NCI-H2227 (cell line): ENCODE measurements around the gene SCCPDH.
"Not testable (repeated sequence)": the region's sequence is repeated elsewhere in the genome, so short reads cannot be mapped to it uniquely, and the experiment has no call there.

ENCODE experiments used
- DNase-seq: peaks from one replicate; lab custom pipeline; 2025; ENCODE audit not compliant: unreplicated experiment; lab: John Stamatoyannopoulos, UW

SCCPDH gene

GRCh38 chr1:246705368-246705767, 18.8 kb upstream of the SCCPDH start:
- DNase-seq = no peak

GRCh38 chr1:246708166-246708565, 16.0 kb upstream of the SCCPDH start:
- no peak for DNase-seq

DNA sequence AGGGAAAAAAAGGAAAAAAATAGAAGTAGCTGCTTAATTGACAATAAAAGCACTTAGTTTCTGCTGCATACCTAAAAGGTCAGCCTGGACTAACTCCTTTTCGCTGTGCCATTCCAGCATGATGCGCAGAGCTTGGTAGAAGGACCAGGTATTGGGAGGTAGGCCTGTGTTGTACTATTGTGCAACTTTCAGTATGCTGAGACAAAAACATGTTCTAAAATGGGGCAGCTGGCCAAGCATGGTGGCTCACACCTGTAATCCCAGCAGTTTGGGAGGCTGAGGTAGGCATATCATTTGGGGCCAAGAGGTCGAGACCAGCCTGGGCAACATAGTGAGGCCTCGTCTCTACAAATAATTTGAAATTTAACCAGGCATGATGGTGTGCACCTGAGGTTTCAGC, 15.0 kb upstream of the SCCPDH start:
- DNase-seq = no peak

- no peak for DNase-seq
Measured at GRCh38 chr1:246709835-246710234, 14.4 kb upstream of the SCCPDH start.

- no peak for DNase-seq
Measured at GRCh38 chr1:246711548-246712003, 12.6 kb upstream of the SCCPDH start.

- DNase-seq = not testable (repeated sequence)
Measured at GRCh38 chr1:246712428-246712827, 11.8 kb upstream of the SCCPDH start.

- DNase-seq = not testable (repeated sequence)
Measured at GRCh38 chr1:246719361-246719760, 4.8 kb upstream of the SCCPDH start.

DNA sequence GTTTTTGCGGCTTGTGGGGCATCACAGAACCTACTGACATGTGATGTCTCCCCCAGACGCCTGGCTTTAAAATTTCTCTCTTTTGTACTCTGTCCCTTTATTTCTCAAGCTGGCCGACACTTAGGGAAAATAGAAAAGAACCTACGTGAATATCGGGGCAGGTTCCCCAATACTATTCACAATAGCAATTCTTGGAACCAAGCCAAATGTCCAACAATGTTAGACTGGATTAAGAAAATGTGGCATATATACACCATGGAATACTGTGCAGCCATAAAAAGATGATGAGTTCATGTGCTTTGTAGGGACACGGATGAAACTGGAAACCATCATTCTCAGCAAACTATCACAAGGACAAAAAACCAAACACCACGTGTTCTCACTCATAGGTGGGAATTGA, 3.4 kb upstream of the SCCPDH start:
- not testable (repeated sequence) for DNase-seq

DNA sequence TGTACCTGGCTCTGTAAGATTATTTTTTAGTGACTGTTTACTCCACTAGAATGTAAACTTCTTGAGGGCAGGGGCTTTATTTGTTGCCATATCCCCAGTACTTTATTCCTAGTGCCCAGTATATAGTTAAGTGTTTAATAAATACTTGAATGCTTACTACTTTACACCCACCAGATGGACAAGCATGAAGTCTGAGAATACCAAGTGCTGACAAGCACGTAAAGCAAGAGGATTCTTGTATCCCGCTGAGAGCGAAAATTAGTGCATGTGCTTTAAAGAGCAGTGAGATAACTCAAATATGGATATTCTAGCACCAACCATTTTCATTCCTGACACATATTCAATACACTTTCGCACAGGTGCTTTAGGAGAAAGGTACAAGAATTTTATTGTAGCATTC, 1.5 kb upstream of the SCCPDH start:
- no peak for DNase-seq

- DNase-seq = peak; percentile 63
Measured at GRCh38 chr1:246724731-246725095, 504 bp downstream of the SCCPDH start.

DNA sequence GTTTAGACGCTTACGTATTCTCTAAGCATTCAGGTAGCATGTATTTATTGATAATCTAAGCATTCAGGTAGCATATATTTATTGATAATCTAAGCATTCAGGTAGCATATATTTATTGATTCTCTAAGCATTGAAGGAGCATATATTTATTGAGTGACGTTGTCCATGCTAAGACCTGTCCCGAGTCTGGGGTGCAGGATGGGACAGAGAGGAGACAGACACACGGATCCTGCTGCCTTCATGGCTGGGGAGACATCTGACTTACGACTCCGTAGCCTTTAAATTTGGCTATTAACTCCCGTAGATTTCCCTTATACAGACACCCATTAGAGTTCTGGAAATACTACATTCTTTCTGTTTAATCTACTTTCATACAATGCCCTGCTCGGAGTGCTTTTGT, 982 bp downstream of the SCCPDH start:
- no peak for DNase-seq

DNA sequence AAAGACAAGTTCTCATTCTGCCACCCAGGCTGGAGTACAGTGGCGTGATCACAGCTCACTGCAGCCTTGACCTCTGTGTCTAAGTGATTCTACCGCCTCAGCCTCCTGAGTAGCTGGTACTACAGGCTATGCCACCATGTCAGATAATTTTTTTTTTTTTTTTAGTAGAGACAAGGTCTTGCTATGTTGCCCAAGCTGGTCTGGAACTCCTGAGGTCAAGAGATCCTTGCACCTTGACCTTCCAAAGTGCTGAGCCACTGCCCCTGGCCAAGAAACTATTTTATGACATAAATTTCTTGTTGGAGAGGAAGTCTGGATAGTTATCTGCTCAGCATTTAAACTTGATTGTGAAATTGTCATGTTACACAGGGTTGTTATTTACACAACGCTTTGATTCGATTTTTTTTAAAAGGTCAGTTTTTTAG, 2.1 kb downstream of the SCCPDH start:
- no peak for DNase-seq

DNA sequence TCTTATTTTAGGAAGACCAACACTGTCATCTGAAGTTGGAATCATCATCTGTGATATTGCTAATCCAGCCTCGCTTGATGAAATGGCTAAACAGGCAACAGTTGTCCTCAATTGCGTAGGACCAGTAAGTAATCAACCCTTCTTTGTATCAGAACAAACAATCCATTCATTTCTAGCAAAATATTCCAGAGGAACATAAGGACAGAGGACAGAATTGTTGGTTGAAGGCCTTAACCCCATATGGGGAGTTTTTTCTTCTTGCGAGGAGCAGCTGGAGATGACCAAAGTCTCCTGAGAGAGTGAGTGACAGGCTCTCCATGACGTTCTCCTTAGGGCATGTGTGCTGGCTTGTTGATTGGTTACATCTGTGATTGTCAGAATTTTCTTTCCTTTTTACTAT, 2.7 kb downstream of the SCCPDH start:
- DNase-seq = no peak

DNA sequence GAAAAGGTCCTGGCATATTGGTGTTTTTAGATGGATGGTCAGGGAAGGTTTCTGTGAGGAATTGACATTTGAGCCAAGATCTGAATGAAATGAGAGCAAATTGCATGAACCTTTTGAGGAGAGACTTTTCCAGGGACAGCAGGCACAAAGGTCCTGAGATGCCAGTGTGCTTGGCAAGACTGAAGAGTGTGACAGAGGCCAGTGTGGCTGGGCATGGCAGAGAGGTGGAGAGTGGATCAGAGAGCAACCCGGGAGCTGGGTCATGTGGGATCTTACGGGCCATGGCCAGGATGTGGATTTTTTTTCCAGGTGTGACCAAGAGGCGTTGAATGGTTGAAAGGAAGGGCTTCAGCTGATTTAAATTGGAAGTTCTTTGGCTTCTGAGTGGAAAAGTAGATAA, 3.4 kb downstream of the SCCPDH start:
- DNase-seq = no peak

DNA sequence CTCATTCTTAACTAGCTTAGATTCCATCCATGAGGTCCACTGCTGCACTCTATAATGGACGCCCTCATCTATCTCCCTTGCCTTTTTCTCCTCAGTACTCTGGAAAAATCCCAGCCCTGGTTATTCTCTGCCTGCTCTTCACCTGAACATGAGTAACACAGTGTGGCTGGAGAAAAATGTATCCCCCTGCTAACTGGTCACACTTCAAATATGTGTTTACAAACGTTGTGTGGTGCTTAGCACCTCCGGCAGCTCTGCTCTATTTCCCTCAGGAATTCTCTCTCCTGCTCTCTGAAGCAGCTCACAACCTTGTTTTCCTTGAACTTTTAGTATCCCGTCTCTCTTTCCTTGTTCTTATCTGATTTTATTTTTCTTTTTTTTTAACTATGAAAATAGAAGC, 4.1 kb downstream of the SCCPDH start:
- DNase-seq = no peak

DNA sequence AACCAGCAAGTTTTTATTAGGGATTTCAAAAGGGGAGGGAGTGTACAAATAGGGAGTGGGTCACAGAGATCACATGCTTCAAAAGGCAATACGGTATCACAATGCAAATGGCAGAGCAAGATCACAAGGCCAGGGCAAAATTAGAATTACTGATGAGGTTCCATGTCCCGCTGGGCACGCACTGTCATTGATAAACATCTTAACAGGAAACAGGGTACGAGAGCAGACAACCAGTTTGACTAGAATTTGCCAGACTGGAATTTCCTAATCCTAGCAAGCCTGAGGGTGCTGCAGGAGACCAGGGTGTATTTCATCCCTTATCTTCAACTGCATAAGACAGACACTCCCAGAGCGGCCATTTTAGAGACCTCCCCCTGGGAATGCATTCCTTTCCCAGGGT, 4.8 kb downstream of the SCCPDH start:
- not testable (repeated sequence) for DNase-seq

DNA sequence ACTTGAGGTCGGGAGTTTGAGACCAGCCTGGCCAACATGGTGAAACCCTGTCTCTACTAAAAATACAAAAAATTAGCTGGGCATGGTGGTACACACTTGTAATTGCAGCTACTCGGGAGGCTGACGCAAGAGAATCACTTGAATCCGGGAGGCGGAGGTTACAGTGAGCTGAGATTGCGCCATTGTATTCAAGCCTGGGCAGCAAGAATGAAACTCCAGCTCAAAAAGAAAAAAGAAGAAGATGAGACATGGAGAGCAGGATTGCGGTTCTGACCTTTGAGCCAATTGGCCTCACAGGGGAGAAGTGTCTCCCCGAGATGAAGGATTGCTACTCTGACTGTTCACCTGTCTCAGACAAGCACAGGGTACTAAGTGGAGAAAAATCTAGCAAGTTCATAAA, 6.6 kb downstream of the SCCPDH start:
- DNase-seq = no peak

- DNase-seq = not testable (repeated sequence)
Measured at GRCh38 chr1:246731873-246732272, 7.7 kb downstream of the SCCPDH start.

DNA sequence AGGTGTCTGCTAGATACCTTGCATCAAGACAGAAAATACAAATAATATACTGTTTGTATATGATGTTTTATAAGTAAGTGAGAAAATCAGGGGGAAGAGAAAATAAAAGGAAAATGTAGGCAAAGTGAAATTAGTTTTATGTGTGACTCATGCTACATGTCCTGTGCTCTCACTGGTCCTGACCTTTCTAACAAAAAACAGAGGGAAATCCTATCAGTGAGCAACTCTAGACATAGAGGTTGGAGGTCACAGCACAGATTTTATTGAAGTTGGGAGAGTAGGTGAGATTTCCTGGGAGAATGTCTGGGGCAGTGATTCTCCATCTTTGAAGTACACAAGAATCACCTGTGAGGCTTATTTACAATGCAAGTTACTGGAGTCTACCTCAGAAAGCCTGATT, 9.5 kb downstream of the SCCPDH start:
- DNase-seq = no peak

GRCh38 chr1:246734866-246735265, 10.7 kb downstream of the SCCPDH start:
- DNase-seq = no peak

- DNase-seq = no peak
Measured at GRCh38 chr1:246735735-246736134, 11.5 kb downstream of the SCCPDH start.

DNA sequence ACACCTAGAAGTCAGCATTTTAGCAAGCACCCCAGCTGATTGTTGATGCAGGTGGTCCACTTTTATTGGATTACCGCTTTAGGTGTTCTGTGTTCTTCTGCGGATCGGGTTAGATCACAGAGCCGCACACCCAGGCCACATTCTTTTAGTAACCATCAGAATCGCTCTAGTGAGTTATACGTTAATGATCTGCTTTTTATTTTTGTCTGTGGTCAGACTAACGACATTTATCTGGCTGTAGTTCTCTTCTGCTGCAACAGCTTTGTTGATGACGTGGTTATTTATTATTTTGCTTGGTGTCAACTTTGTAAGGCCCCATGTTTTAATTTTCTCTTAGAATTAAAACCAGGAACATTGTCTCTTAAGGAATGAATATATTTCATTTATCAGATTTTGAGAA, 18.2 kb downstream of the SCCPDH start:
- DNase-seq = no peak

GRCh38 chr1:246746155-246746554, 21.9 kb downstream of the SCCPDH start:
- DNase-seq = not testable (repeated sequence)

GRCh38 chr1:246748006-246748405, 23.8 kb downstream of the SCCPDH start:
- DNase-seq = no peak
